Progenitor cell of endocrine pancreas (in vitro differentiated cells): Measurements from ENCODE around the gene RNF146. TPM values are rescaled to one million over a fixed set of nuclear protein-coding genes. Genes with fewer than 3 reads are reported as not detected.

ENCODE experiments used
- DNase-seq: peaks from one replicate; pipeline ENCODE4 v3.0.0; 2021; ENCODE audit warnings: low spot score; ENCODE audit not compliant: unreplicated experiment
- H3K27ac Mint-ChIP-seq: 2 replicates; pipeline ENCODE4 v1.8.0; 2021; ENCODE audit warnings: mild to moderate bottlenecking, moderate library complexity, mixed read lengths
- H3K27me3 Mint-ChIP-seq: 2 replicates; pipeline ENCODE4 v1.8.0; 2021; ENCODE audit warnings: mixed read lengths
- H3K36me3 Mint-ChIP-seq: 2 replicates; pipeline ENCODE4 v1.8.0; 2022; ENCODE audit warnings: mixed read lengths; ENCODE audit not compliant: insufficient read depth
- H3K4me1 Mint-ChIP-seq: 2 replicates; pipeline ENCODE4 v1.8.0; 2021; ENCODE audit warnings: low read depth, mixed read lengths
- H3K4me3 Mint-ChIP-seq: 2 replicates; pipeline ENCODE4 v1.8.0; 2021; ENCODE audit warnings: low read depth, mild to moderate bottlenecking, moderate library complexity, mixed read lengths
- H3K9me3 Mint-ChIP-seq: 2 replicates; pipeline ENCODE4 v1.8.0; 2021; ENCODE audit warnings: low read depth, mixed read lengths
- CTCF ChIP-seq: fragments of 200-600 bp; sonication (generic); IDR thresholded peaks from one replicate; pipeline ENCODE4 v1.5.0; 2021; ENCODE audit warnings: antibody characterized with exemption, mild to moderate bottlenecking; ENCODE audit not compliant: unreplicated experiment
- total RNA-seq: library from RNA; stranded (reverse); gene quantifications from 2 replicates; pipeline ENCODE4 v1.2.1, GENCODE V29; 2021

The RNF146 gene
- total RNA-seq, 1 donor from 2014 or later: 61.2 TPM

- Mint-ChIP-seq H3K4me3 (no peak overlapping the region), H3K27me3 (no peaks in the 10 kb centered on the region), H3K27ac (peak overlapping the region; percentile 67), H3K36me3 (peaks cover 20% of the 10 kb centered on the region), H3K9me3 (no peaks in the 10 kb centered on the region), H3K4me1 (peaks cover 11% of the 10 kb centered on the region)
- TF ChIP-seq CTCF: no peak
- DNase-seq: no peak
These were observed 23.3 kb downstream of the RNF146 start for GRCh38 chr6:127289934-127290333.

- Mint-ChIP-seq H3K36me3 (peaks cover 20% of the 10 kb centered on the region), H3K9me3 (no peaks in the 10 kb centered on the region), H3K27me3 (no peaks in the 10 kb centered on the region), H3K4me3 (no peak overlapping the region), H3K4me1 (peaks cover 11% of the 10 kb centered on the region), H3K27ac (no peak overlapping the region)
- no peak for DNase-seq
- TF ChIP-seq CTCF: no peak
These were observed 24.0 kb downstream of the RNF146 start for GRCh38 chr6:127290391-127291265.

GRCh38 chr6:127291495-127291894, 24.8 kb downstream of the RNF146 start:
- H3K9me3 Mint-ChIP-seq: no peaks in the 10 kb centered on the region
- no peak overlapping the region for H3K4me3 Mint-ChIP-seq
- no peaks in the 10 kb centered on the region for H3K27me3 Mint-ChIP-seq
- no peak for TF ChIP-seq CTCF
- no peak overlapping the region for H3K27ac Mint-ChIP-seq
- H3K4me1 Mint-ChIP-seq: peaks cover 11% of the 10 kb centered on the region
- DNase-seq: no peak
- H3K36me3 Mint-ChIP-seq: peaks cover 15% of the 10 kb centered on the region

GRCh38 chr6:127297502-127298070, 30.9 kb downstream of the RNF146 start:
- Mint-ChIP-seq H3K4me1 (peaks cover 8% of the 10 kb centered on the region), H3K27me3 (no peaks in the 10 kb centered on the region), H3K27ac (peak overlapping the region; percentile 89), H3K4me3 (no peak overlapping the region), H3K36me3 (peaks cover 10% of the 10 kb centered on the region), H3K9me3 (peaks cover 3% of the 10 kb centered on the region)
- TF ChIP-seq CTCF: no peak
- DNase-seq: no peak

- Mint-ChIP-seq H3K4me1 (peaks cover 8% of the 10 kb centered on the region), H3K4me3 (no peak overlapping the region), H3K9me3 (peaks cover 3% of the 10 kb centered on the region), H3K27ac (no peak overlapping the region), H3K36me3 (peaks cover 10% of the 10 kb centered on the region), H3K27me3 (no peaks in the 10 kb centered on the region)
- no peak for TF ChIP-seq CTCF
- DNase-seq: no peak
These were observed 31.8 kb downstream of the RNF146 start for GRCh38 chr6:127298475-127298874.
